HepG2 (cell line): ENCODE results near the gene CYP27A1. TPM values are rescaled to one million over a fixed set of nuclear protein-coding genes. Genes with fewer than 3 reads are reported as not detected.
A peak's percentile ranks its signal among the peaks of the same experiment; 100 is the strongest.

ENCODE experiments used
- ATF6 ChIP-seq: sonication (generic); formaldehyde crosslinking; conservative IDR thresholded peaks from 2 replicates; pipeline ENCODE4 v1.4.0; 2020; ENCODE audit warnings: missing genetic modification reagents
- BHLHE40 ChIP-seq: IDR thresholded peaks from 2 replicates; pipeline ENCODE4 v1.6.1; 2011; ENCODE audit warnings: low read length, improper control_type of control experiment
- FOXA1 ChIP-seq, 2 experiments: fragments of 450-650 bp in 1 of 2; sonication (generic) in 1 of 2; formaldehyde crosslinking in 1 of 2; IDR thresholded peaks; 2 replicates each; pipeline versions ENCODE4 v1.4.0 to v1.6.1; 2016 to 2020; ENCODE audit warnings: missing genetic modification reagents in 1 of 2
- FOXC1 ChIP-seq: sonication (generic); formaldehyde crosslinking; IDR thresholded peaks from 2 replicates; pipeline ENCODE4 v1.8.0; 2022; ENCODE audit warnings: mild to moderate bottlenecking, missing genetic modification reagents, borderline replicate concordance
- HDAC1 ChIP-seq: sonication (generic); formaldehyde crosslinking; IDR thresholded peaks from 2 replicates; pipeline ENCODE4 v1.5.1; 2020; ENCODE audit warnings: mild to moderate bottlenecking, missing genetic modification reagents
- HNRNPLL ChIP-seq: fragments of 200-400 bp; formaldehyde crosslinking; IDR thresholded peaks from 2 replicates; pipeline ENCODE4 v1.6.1; 2017; ENCODE audit warnings: mild to moderate bottlenecking, low read depth, low read length; ENCODE audit not compliant: poor library complexity, severe bottlenecking
- ISL2 ChIP-seq: sonication (generic); formaldehyde crosslinking; IDR thresholded peaks from 2 replicates; pipeline ENCODE4 v1.5.0; 2020; ENCODE audit warnings: missing genetic modification reagents
- MAFG ChIP-seq: sonication (generic); formaldehyde crosslinking; IDR thresholded peaks from 2 replicates; pipeline ENCODE4 v1.5.1; 2020; ENCODE audit warnings: mild to moderate bottlenecking, missing genetic modification reagents
- MEIS1 ChIP-seq: sonication (generic); formaldehyde crosslinking; IDR thresholded peaks from 2 replicates; pipeline ENCODE4 v1.9.0; 2021; ENCODE audit warnings: mild to moderate bottlenecking, missing genetic modification reagents, moderate library complexity, borderline replicate concordance
- NFE2L2 ChIP-seq: fragments of 150-350 bp; IDR thresholded peaks from 2 replicates; pipeline ENCODE4 v1.6.1; 2014; ENCODE audit warnings: low read length
- REPIN1 ChIP-seq: sonication (generic); formaldehyde crosslinking; IDR thresholded peaks from 2 replicates; pipeline ENCODE4 v1.8.0; 2022; ENCODE audit warnings: missing genetic modification reagents, low read depth, mild to moderate bottlenecking, borderline replicate concordance
- REST ChIP-seq, 2 experiments: IDR thresholded peaks; 2 replicates each; pipeline ENCODE4 v1.6.1; 2011 to 2012; ENCODE audit warnings: low read length in 2 of 2, borderline replicate concordance in 1 of 2, low read depth in 1 of 2, mild to moderate bottlenecking in 1 of 2, moderate library complexity in 1 of 2
- SALL1 ChIP-seq: sonication (generic); formaldehyde crosslinking; IDR thresholded peaks from 2 replicates; pipeline ENCODE4 v1.8.0; 2022; ENCODE audit warnings: mild to moderate bottlenecking, missing genetic modification reagents
- THAP9 ChIP-seq: sonication (generic); formaldehyde crosslinking; IDR thresholded peaks from 2 replicates; pipeline ENCODE4; 2020; ENCODE audit warnings: missing genetic modification reagents, mild to moderate bottlenecking, borderline replicate concordance
- YEATS4 ChIP-seq: sonication (generic); formaldehyde crosslinking; IDR thresholded peaks from 2 replicates; pipeline ENCODE4 v1.4.0; 2020; ENCODE audit warnings: missing genetic modification reagents, borderline replicate concordance
- ZNF34 ChIP-seq: sonication (generic); formaldehyde crosslinking; IDR thresholded peaks from 2 replicates; pipeline ENCODE4 v1.4.0; 2020; ENCODE audit warnings: mild to moderate bottlenecking, missing genetic modification reagents, borderline replicate concordance
- ZNF367 ChIP-seq: sonication (generic); formaldehyde crosslinking; IDR thresholded peaks from 2 replicates; pipeline ENCODE4 v1.4.0; 2020; ENCODE audit warnings: missing genetic modification reagents, borderline replicate concordance
- ZNF546 ChIP-seq: sonication (generic); formaldehyde crosslinking; conservative IDR thresholded peaks from 2 replicates; pipeline ENCODE4 v1.8.1; 2023; ENCODE audit warnings: mild to moderate bottlenecking, missing genetic modification reagents
- ZNF790 ChIP-seq: sonication (generic); formaldehyde crosslinking; IDR thresholded peaks from 2 replicates; pipeline ENCODE4 v1.8.0; 2022; ENCODE audit warnings: missing genetic modification reagents, mild to moderate bottlenecking, borderline replicate concordance
- polyA plus RNA-seq, 8 experiments: library from polyadenylated mRNA; depleted of rRNA in 3 of 8; stranded (reverse) in 7 of 8; unstranded in 1 of 8; fragments of >200 nt; fragmentation: Illumina TruSeq in 4 of 8; extraction: Trizol in 4 of 8; gene quantifications; 2 replicates each; pipeline versions ENCODE4 v1.2.1 to v1.2.3, GENCODE V29; 2011 to 2016; ENCODE audit warnings: low read depth in 4 of 8, missing spikeins in 1 of 8, mixed read lengths in 1 of 8; ENCODE audit not compliant: insufficient read depth in 1 of 8
- total RNA-seq, 5 experiments: library from RNA; depleted of rRNA; stranded (reverse); fragments of >200 nt; fragmentation: Illumina TruSeq; extraction: Trizol; gene quantifications; 2 replicates each; pipeline ENCODE4 v1.2.3, GENCODE V29; 2016; ENCODE audit warnings: low read depth in 1 of 5

Gene CYP27A1
- total and polyA plus RNA-seq, 2 of the 13 experiments (the other 11 are each of a cell fraction or from before 2014, with no cell fraction given): 157 to 266 TPM

- no peak for TF ChIP-seq REST (IDR thresholded peaks at IDR 0.05; ENCODE audit: borderline replicate concordance in 1 of 2, low read depth in 1 of 2, low read length in 2 of 2)
- TF ChIP-seq ZNF546 (CRISPR knock-in tag): no peak
- no peak for TF ChIP-seq ATF6 (CRISPR knock-in tag)
- TF ChIP-seq FOXA1 (IDR thresholded peaks at IDR 0.05): 0 out of 2 replicates have a peak, but pooled peaks have one; percentile 18
- peak; percentile 98 for TF ChIP-seq FOXA1 (CRISPR knock-in tag; IDR thresholded peaks at IDR 0.05)
- peak; percentile 79; the same call in 1 of the 2 replicates for TF ChIP-seq HDAC1 (CRISPR knock-in tag)
- no peak for TF ChIP-seq ZNF367 (CRISPR knock-in tag)
- TF ChIP-seq FOXC1 (CRISPR knock-in tag): no peak
- TF ChIP-seq ZNF790 (CRISPR knock-in tag): no peak
- TF ChIP-seq REPIN1 (CRISPR knock-in tag): peak; percentile 59; the same call in 1 of the 2 replicates
- no peak for TF ChIP-seq NFE2L2
- peak; percentile 46; the same call in 1 of the 2 replicates for TF ChIP-seq YEATS4 (CRISPR knock-in tag)
- no peak for TF ChIP-seq THAP9
- TF ChIP-seq HNRNPLL: no peak
- peak; percentile 84 for TF ChIP-seq ISL2 (CRISPR knock-in tag)
- peak; percentile 93 for TF ChIP-seq SALL1
- TF ChIP-seq MEIS1 (CRISPR knock-in tag): no peak
- 0 out of 2 replicates have a peak, but pooled peaks have one; percentile 79 for TF ChIP-seq ZNF34
- TF ChIP-seq MAFG (CRISPR knock-in tag): no peak
- TF ChIP-seq BHLHE40: peak; percentile 68; the same call in 1 of the 2 replicates
These were observed 48.6 kb upstream of the CYP27A1 start (continued) for GRCh38 chr2:218733171-218734021.
